Lower lobe of right lung (tissue), 2 donors: ENCODE results near the gene EMID1. TPM values are rescaled to one million over a fixed set of nuclear protein-coding genes. Genes with fewer than 3 reads are reported as not detected.

Source experiments
- ATAC-seq, 2 donors: fragments of 200-7000 bp; cut with Tn5 transposase; one replicate each; pipeline ENCODE4 v1.9.1; 2020 to 2022; ENCODE audit warnings: mild to moderate bottlenecking in 2 of 2, moderate library complexity in 2 of 2
- DNase-seq: peaks from one replicate; pipeline ENCODE4 v3.0.0-alpha.2; 2020
- H3K27ac ChIP-seq: fragments of 200-600 bp; one replicate; pipeline ENCODE4 v1.8.0; 2022
- H3K27me3 ChIP-seq: fragments of 200-600 bp; one replicate; pipeline ENCODE4 v1.8.0; 2022; ENCODE audit warnings: low read depth
- H3K36me3 ChIP-seq: fragments of 200-600 bp; one replicate; pipeline ENCODE4 v1.8.0; 2022; ENCODE audit warnings: mild to moderate bottlenecking
- H3K4me1 ChIP-seq: fragments of 200-600 bp; one replicate; pipeline ENCODE4 v1.8.0; 2022
- H3K4me3 ChIP-seq: fragments of 200-600 bp; one replicate; pipeline ENCODE4 v1.8.0; 2022; ENCODE audit warnings: mild to moderate bottlenecking
- H3K9me3 ChIP-seq: fragments of 200-600 bp; one replicate; pipeline ENCODE4 v1.8.0; 2022
- CTCF ChIP-seq: fragments of 200-600 bp; IDR thresholded peaks from one replicate; pipeline ENCODE4 v1.8.0; 2022; ENCODE audit warnings: antibody characterized with exemption, mild to moderate bottlenecking
- intact Hi-C: fragments of 100-400 bp; cut with DNase I; formaldehyde crosslinking; loops from one replicate; pipeline ENCODE4 v1.11.0; 2022
- total RNA-seq: library from RNA; stranded (reverse); fragmentation: NEBNext Ultra II Directional; extraction: Animal tissue kit (Norgen Biotek cat#: 25700); gene quantifications from one replicate; pipeline ENCODE4 v1.2.1, GENCODE V29; 2021
- donor health status: DM: no; HTN: yes; CAD: no; lungs with severe emphysema.

Gene EMID1
- total RNA-seq, 1 donor from 2014 or later = 8.2 TPM

DNA sequence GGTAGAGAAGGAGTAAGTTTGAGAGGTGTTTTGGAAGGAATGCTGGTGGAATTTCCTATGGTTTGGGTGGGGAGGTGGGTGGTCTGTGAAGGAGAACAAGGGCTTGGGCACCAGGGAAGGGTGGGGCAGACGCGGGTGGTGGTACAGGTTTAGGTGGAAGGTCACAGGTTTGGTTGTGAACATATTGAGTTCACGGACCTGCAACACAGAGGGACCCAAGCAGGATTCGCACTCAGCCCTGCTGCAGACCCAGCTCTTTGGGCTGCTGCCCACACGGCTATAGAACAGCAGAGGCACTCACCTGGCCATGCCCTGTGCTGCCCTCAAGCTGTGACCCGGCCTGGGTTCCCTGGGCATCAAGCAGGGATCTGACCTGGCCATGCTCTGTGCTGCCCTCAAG lies 33.5 kb upstream of the EMID1 start:
- no peaks in the 10 kb centered on the region for H3K4me1 ChIP-seq
- no peaks in the 10 kb centered on the region for H3K36me3 ChIP-seq
- peak in 1 of 2 donors; percentile 27 for ATAC-seq
- no peak for DNase-seq
- intact Hi-C loops = no loop called here
- H3K4me3 ChIP-seq = no peak overlapping the region
- H3K27me3 ChIP-seq = no peaks in the 10 kb centered on the region
- peaks cover 18% of the 10 kb centered on the region for H3K9me3 ChIP-seq
- TF ChIP-seq CTCF = no peak
- no peak overlapping the region for H3K27ac ChIP-seq

DNA sequence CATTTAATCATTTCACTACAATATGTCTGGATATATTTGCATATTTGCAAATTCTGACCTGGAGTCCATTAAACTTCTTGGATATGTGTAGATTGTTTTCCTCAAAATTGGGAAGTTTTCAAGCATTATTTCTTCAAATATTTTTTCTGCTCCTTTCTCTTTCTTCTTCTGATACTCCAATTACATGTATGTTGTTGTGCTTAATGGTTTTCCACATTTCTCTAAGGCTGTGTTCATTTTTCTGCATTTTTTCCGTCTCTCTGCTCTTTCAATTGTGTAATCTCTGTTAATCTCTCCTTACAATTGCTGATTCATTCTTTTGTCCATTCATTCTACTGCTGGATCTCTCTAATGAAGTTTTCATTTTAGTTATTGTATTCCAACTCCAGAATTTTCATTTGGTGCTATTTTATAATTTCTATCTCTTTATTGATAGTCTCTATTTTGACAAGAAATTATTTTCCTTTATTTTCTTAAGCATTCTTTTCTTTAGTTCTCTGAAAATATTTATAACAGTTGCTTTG lies 30.3 kb upstream of the EMID1 start:
- Histone ChIP-seq H3K27ac (no peak overlapping the region), H3K9me3 (peaks cover 18% of the 10 kb centered on the region), H3K36me3 (no peaks in the 10 kb centered on the region), H3K27me3 (no peaks in the 10 kb centered on the region), H3K4me3 (no peak overlapping the region), H3K4me1 (no peaks in the 10 kb centered on the region)
- DNase-seq (no peak), ATAC-seq (no peak)
- TF ChIP-seq CTCF = no peak
- intact Hi-C loops = no loop called here

DNA sequence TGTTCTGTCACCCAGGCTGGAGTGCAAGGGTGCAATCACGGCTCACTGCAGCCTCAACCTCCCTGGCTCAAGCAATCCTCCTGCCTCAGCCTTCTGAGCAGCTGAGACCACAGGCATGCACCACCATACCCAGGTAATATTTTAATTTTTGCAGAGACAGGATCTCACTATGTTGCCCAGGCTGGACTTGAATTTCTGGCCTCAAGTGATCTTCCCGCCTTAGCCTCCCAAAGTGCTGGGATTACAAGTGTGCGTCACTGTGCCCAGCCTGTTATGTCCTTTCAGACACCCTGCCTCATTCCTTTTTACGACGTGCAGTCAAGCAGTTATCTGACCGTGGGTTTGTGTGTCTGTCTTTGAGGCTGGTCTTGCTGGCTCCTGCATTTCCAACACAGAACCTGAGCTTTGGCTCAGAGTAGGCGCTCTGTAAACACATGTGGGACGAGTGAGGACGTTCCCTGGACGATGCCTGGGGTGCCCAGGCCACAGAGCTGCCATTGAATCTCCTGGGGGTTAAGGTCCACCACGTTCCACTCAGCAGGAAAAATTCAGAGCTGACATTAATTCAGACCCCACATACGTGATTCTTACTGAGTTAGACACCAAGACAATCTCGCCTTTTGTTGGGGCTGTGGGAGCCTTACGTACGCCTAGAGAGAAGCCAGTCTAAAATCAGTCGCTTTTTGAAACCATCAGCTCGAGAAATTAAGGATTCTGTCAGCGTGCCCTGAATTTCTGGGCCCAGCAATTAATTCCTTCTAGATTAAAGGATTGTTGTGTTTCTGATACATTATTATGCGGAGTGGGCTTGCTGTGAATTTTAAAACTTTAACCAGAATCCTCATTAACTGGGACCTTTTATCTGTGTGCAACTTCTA lies 21.5 kb upstream of the EMID1 start:
- no peak overlapping the region for H3K27ac ChIP-seq
- no peaks in the 10 kb centered on the region for H3K36me3 ChIP-seq
- DNase-seq (no peak), ATAC-seq (no peak)
- H3K4me1 ChIP-seq = no peaks in the 10 kb centered on the region
- intact Hi-C loops = no loop called here
- H3K9me3 ChIP-seq = no peaks in the 10 kb centered on the region
- H3K4me3 ChIP-seq = no peak overlapping the region
- H3K27me3 ChIP-seq = no peaks in the 10 kb centered on the region
- TF ChIP-seq CTCF = no peak

DNA sequence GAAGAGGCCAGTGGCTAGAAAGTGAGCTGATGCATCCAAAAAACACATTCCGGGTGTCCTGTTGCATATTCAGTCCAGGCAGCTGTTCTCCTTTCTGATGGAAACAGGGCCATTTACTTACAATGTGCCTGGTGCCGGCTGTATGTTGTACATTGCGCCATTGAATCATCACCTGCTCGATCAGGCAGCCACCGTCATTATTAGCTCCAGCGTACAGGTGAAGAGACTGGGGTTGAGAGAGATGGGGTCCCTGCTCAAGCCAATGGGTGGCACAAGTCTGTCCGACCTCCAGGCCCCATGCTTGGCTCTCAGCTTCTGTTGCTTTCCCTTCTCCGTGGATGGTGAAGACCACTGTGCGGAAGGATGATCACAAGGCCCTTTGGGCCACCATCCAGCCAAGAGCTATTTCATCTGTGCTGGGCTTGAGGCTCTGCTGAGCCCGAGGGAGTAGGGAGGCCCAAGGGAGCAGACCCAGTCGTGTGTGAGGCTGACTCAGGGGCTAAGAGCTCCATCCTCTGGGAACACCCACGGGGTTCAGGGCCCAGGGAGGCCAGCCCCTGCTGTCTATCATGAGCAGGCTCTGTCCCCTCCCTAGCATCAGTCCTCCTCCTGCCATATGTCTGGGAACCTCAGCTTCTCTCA lies 20.7 kb upstream of the EMID1 start:
- no peak for TF ChIP-seq CTCF
- Histone ChIP-seq H3K27ac (no peak overlapping the region), H3K4me3 (no peak overlapping the region), H3K4me1 (no peaks in the 10 kb centered on the region), H3K36me3 (no peaks in the 10 kb centered on the region), H3K9me3 (no peaks in the 10 kb centered on the region), H3K27me3 (no peaks in the 10 kb centered on the region)
- intact Hi-C loops = no loop called here
- DNase-seq (no peak), ATAC-seq (no peak)

DNA sequence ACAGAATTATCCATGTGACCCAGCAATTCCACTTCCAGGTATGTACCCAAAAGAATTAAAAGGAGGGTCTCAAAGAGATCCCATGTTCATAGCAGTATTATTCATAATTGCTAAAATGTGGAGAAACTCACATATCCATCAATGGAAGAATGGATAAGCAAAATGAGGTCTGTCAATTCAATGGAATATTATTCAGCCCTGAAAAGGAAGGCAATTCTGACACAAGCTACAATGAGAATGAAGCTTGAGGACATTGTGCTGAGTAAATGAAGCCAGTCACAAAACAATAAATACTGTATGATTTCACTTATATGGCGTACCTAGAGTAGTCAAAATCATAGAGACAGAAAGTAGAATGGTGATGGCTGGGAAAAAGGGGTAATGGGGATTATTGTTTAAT lies 19.4 kb upstream of the EMID1 start:
- TF ChIP-seq CTCF = no peak
- no peak overlapping the region for H3K27ac ChIP-seq
- DNase-seq = no peak
- no peaks in the 10 kb centered on the region for H3K4me1 ChIP-seq
- no peaks in the 10 kb centered on the region for H3K27me3 ChIP-seq
- H3K4me3 ChIP-seq = no peak overlapping the region
- H3K9me3 ChIP-seq = no peaks in the 10 kb centered on the region
- H3K36me3 ChIP-seq = no peaks in the 10 kb centered on the region
- ATAC-seq = no peak
- intact Hi-C loops = no loop called here
